Measurements from ENCODE around the gene PEAK3.

The PEAK3 gene

DNA sequence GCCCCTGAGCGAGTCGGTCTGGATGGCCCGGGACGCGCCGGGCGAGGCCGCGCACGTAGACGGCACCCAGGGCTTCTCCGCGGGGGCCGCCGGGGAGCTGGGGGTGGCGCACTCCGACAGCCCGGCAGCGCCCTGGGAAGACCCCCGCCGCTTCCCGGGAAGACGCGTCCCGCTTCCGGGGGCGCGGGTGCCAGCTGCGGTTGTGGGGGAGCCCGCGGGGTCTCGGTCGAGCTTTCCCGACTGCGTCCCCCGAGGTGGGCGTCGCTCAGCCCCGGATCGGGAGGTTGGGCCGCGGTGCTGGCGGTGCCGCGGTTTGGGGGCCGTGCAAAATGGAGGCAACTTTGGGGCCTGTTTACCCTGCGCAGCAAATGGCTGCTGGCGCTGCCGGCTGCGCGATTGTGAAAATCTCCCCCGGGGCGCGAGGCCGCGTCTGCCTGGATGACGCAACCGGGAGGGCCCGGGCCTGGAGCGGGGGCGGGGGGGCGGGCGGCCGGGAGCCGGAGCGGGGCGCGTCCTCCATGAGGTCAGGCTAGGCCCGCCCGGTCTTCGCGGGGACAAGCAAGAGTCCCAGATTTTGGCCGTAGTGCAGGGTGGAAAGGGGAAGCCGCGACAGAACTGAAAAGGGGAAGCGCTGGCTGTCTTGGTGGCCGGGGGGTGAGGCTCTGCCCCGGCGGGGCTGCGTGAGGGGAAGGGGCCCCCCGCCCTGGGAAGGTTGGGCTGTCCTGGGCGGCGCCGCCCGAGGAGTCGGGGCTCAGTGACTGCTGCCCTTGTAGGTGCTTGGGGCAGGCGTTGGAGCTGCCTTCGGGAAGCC, 11.3 kb downstream of the PEAK3 start:
- DNase-seq (ENCODE audit: low read depth in 3 of 3) = peak in 2 of 3 experiments; percentile 61 to 63

DNA sequence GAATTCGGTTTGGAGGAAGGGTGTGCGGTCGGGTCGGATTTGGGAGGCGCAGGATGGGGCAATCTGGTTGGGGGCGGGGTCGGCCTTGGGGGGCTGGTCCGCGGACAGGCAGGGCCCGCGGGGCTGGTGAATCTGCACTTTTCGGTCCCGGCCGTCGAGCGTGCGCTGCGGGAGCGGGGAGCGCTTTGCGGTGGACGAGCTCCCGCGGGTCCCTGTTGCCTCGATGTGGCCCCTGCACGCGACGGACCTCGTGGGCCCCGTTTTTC, 11.9 kb downstream of the PEAK3 start:
- DNase-seq (ENCODE audit: low read depth in 3 of 3) = no peak

DNA sequence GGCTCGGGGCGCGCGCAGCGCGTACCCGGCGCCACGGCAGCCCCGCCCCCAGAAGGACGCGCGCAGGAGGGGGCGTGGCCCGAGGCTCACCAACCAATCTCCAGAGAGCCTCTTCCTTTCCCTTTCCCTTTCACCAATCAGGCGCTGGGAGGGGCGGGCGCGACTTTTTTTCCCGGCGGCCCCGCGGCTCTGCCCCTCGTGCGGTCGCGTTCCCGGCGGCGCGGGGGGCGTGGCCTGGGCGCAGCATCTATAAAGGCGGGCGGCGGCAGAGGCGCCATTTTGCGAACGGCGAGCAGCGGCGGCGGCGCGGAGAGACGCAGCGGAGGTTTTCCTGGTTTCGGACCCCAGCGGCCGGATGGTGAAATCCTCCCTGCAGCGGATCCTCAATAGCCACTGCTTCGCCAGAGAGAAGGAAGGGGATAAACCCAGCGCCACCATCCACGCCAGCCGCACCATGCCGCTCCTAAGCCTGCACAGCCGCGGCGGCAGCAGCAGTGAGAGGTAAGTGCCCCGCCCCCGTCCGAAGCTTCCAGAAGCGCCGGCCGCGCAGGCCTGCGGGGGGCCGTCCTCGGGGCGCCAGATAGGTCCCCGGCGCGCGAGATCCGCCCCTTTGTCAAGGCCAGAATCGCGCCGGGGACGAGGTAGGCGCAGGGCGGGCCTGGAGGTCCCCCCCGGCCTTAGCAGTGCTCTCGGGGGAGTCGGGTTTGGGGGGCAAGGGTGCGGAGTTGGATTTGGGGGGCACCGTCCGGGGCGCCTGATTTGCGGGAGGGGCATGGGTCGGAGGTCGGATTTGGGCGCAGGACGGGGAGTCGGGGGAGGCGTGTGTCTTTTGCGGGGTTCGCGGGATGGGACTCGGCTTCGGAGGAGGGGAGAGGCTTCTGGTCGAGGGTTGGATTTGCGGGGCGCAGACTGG, 12.5 kb downstream of the PEAK3 start:
- peak; percentile 98 to 99 (median 98) for DNase-seq (ENCODE audit: low read depth in 3 of 3)

DNA sequence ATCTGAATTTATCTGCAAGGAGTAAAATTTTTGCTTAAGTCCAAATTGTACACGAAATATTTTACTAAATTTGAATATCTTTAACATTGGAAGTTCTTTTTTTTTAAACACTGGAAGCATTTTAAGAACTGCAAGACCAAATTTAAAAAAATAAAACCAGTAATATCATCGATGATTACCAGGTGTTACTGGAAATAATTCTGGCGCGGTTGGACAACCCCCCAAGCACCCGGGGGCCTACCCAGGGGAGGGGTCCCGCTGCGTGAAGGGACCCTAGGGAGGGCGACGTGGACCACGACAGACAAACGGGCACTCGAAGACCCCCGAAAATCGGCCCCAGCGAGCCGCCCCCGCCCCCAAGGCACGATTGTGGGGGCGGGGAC, 13.1 kb downstream of the PEAK3 start:
- no peak for DNase-seq (ENCODE audit: low read depth in 3 of 3)

DNA sequence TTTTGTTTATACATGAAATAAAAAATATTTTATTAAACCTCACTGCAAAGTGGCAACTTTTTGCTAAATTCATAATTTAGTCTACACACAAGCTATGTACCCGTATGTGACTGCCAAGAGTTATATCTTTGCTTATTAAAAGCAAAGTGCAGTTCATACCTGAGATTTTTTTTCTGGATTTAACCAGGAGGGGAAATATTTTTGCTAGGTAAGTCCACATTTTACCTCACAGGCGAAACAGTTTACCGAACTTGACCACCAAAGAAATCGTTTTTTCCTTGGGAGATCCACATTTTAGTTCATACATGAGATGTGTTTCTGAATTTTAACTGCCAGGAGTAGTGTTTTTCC, 13.5 kb downstream of the PEAK3 start:
- DNase-seq (ENCODE audit: low read depth in 3 of 3) = no peak

DNA sequence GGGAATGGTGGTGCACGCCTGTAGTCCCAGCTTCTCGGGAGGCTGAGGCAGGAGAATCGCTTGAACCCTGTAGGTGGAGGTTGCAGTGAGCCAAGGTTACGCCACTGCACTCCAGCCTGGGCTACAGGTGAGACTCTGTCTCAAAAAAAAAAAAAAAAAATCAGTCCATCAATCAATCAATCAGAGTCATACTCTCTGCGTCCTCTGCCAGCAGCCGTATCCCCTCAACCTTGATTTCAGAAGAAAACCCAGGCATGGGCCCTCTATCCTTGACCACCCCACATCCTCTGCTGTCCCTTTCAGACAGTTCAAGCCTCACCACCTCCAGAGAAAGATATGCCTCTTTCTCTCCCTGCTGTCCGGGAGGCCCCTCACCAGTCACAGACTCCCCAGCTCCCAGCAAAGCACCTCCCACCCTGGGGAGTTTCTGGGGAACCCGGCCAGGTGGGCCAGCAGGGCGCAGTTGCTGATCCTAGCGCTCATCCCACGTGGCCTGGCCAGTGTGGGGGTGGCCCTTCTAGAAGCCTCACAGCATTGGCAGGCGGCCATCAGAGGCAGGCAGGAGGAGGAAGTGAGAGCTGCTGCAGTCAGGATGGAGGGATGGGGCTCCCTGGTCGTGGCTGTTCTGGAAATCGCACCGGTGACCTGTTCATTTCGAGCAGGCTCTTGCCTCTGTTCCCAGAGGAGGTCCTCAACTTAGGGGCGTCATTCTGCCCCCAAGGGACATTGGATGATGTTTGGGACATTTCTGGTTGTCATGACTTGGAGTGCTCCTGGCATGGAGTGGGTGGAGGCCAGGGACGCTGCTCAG, 15.6 kb downstream of the PEAK3 start:
- no peak for DNase-seq (ENCODE audit: low read depth in 3 of 3)

DNA sequence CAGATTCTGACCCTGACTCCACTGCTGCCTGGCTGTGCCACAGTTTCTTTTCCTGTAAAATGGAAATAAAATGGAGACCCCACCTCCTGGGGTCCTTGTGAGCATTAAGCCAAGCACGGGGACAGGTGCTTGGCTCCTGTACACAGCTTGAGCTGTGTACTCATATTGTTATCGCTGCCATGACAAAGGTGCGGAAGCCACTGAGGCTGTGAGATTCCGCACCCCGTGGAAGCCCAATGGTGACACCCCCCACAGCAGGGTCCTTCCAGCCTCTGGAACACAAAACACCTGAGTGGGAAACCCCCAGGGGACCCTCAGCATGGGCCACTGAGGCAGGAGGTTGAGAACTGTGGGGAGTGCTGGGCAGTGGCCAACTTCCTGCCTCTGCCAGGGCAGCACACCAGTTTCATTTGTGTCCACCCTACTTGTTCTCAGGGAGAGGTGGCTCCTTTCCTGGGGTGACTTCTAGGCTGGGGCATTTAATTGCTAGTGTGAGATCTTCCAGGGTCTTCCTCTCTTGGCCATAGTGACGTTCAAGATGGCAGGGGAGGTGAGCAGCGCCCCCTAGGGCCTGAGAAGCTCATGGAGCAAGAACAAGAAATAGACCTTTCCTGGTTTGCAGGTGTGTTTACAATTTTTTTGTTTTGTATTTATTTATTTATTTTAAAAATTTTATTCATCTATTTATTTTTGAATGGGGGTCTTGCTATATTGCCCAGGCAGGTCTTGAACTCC, 20.4 kb downstream of the PEAK3 start:
- no peak for DNase-seq (ENCODE audit: low read depth in 3 of 3)

DNA sequence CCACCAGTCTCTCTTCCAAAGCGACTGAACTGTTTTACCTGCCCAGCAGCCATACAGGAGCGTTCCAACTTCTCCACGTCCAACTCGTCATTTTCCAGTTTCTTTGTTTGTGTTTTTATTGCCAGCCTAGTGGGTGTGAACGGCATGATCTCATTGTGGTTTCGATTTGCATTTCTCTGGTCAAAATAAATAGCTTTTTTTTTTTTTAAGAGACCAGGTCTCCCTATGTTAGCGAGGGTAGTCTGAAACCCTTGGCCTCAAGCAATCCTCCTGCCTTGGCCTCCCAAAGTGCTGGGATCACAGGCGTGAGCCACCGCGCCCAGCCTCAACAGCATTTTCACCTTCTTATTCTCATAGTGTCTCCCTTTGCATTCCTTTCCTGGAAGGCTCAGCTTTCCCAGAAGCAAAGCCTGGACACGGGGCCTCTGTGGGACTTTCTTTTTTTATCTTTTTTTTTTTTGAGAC, 21.6 kb downstream of the PEAK3 start:
- DNase-seq (ENCODE audit: low read depth in 3 of 3) = no peak

DNA sequence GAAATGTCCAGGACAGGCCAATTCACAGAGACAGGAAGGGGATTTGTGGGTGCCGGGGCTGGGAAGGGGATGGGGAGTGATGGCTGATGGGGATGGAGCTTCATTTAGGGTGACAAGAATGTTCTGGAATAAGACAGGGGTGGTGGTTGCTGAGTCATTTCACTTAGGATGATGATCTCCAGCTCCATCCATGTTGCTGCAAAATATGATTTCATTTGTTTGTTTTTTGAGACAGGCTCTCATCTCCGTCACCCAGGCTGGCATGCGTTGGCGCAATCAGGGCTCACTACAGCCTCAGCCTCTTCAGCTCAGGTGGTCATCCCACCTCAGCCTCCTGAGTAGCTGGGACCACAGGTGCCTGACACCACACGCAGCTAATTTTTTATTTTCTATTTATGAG, 22.6 kb downstream of the PEAK3 start:
- no peak for DNase-seq (ENCODE audit: low read depth in 3 of 3)

DNA sequence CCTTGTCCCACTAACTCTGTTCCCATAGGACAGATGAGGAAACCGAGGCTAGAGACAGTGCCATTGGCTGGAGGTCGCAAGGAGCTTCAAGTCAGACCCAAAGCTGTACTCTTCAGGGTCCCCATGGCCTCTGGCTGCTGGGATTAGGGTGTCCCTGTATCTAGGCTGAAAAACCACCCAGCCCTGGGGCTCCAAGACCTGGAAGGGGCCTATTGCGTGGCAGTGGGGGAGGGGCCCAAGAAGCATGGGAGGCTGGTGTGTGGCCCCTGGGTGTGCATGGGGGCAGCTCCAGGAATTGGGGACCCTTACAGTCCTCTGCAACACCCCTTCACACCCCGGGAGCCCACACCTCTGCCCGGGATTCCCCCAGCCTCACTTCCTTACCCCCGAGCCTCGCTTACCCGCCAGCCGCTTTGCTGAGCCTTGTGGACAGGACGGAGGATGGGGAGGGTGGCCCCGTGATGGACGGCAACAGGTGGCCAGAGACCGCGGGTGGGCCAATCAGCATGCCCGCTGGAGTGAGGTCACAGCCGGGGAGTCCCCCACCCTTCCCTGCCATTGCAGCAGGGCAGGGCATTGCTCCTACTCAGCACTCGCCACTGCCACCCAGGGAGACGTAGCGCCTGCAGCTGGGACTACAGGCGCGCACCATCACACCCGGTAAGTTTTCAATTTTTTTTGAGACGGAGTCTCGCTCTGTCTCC, 25.8 kb downstream of the PEAK3 start, which contains the start of gene JSRP1:
TSS of gene JSRP1 (minus strand) at position 436 of the 704 bp plus-strand sequence. CDS start 1,103 bp downstream, outside the sequence.
- DNase-seq (ENCODE audit: low read depth in 3 of 3) = no peak

DNA sequence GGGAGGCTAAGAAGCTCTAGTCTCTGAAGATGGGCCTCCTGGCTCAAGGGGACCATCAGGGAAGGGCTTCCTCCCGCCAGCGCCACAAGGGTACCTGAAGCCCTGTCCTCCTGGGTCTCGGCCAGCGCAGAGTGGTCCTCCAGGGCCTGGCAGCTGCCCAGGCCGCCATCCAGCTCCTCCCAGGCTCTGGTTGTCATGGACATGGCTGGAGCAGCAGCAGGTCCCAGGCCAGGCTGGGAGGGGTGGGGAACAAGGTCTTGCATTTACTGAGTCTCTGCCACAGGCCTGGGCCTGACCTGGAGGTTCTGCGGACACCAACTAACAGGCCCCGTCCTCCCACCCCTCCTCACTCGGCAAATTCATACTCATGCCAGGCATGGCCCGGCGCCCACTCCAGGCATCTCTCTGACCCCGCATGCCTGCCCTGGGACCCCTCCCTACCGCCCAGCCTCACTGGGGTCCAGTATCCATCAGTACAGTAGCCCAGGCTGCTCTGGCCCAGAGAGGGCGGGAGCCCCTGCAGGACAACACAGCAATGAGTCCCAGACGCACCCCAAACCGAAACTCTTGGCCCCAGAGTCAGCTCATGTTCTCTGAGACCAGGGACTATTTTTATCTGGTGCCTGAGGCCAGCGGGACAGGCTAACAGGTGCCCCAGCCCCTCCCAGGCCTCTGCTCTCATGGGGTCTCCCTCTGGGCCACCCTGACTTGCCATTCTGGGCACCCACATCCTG, 26.7 kb downstream of the PEAK3 start:
- no peak for DNase-seq (ENCODE audit: low read depth in 3 of 3)

DNA sequence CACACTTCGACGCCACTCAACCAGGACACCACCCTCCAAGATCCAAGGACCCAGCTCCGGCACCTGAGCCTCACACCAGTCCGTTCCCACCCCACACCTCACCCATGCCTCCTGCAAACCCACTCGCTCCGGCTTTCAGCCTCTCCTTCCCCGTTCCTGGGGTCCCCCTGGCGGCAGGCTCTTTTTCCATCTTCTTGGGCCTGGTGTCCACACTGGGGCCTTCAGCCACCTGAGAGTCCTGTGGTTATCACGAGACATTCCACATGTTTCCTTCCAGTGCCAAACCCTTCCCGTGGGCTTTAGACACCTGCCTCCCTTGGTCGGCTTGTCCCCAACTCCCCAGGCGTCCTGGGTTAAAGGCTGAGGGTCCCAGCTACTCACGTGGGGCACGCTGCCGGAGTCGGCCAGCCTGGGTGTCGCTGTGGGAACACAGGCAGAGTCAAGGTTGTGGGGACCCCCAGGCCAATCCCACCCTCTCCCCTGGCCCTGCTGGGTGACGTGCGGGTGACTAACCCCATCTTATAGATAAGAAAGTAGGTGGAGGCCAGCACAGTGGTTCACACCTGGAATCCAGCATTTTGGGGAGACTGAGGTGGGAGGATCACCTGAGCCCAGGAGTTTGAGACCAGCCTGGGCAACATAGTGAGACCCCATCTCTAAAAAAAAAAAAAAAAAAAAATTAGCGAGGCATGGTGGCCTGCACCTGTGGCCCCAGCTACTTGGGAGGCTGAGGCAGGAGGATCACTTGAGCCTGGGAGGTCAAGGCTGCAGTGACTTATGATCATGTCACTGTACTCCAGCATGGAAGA, 27.7 kb downstream of the PEAK3 start:
- no peak for DNase-seq (ENCODE audit: low read depth in 3 of 3)

DNA sequence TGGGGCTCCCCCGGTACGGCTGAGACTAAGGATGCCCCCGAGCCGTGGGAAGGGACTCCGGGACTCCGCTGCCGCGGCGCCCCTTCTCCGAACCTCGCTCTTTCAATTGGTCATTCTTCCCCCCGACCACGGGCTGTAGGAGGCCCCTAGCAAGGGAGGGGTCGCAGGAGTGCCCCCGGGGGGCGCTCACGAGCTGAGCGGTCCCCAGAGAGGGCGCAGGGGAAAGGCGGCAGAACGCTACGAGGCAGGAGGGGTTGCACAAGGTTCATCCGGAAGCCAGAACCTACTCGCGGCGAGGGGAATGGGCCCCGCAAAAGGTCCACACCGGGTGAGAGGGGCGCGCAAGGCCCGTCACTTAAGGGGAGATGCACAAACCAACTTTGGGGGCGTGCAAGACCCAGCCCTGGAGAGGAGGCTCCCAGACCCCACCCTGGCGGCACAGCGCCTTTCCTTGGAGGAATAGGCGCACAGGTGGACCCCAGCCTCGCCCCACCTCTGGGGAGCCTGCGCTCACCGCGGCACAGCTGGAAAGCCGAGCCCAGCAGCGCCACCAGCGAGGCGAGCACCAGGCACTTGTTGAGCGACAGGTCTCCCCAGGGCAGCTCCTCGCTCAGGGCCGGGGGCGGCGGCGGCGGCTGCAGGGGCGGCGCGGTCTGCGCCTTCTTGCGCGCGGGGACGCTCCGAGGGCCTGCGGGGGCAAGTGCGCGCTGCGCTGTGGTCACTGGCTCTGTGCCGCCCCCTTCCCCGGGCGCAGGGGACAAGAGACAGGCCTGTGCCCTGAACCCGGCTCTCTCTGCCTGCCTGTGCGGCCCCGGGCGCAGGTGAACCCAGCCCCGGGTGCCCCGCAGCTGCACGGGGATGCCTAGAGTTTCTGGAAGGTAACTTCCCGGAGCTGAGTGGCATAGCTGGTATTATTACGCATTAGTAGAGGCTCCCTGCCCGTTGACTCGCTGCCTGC, 28.6 kb downstream of the PEAK3 start:
- DNase-seq (ENCODE audit: low read depth in 3 of 3) = no peak

DNA sequence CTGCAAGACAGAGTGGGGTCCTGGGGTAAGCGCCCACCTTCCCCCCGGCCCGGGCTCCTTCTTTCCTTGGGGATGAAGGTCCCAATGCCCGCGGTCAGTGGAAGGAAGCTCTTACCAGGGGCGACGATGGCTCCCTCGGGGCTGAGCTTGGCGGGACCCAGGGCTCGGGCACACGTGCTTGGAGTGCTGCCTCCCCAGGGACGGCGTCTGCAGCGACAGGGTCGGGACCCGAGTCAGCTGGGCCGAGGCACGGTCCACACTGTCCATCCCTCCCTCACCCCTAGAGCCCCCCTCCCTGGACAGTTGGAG, 29.2 kb downstream of the PEAK3 start:
- DNase-seq (ENCODE audit: low read depth in 3 of 3) = no peak

DNA sequence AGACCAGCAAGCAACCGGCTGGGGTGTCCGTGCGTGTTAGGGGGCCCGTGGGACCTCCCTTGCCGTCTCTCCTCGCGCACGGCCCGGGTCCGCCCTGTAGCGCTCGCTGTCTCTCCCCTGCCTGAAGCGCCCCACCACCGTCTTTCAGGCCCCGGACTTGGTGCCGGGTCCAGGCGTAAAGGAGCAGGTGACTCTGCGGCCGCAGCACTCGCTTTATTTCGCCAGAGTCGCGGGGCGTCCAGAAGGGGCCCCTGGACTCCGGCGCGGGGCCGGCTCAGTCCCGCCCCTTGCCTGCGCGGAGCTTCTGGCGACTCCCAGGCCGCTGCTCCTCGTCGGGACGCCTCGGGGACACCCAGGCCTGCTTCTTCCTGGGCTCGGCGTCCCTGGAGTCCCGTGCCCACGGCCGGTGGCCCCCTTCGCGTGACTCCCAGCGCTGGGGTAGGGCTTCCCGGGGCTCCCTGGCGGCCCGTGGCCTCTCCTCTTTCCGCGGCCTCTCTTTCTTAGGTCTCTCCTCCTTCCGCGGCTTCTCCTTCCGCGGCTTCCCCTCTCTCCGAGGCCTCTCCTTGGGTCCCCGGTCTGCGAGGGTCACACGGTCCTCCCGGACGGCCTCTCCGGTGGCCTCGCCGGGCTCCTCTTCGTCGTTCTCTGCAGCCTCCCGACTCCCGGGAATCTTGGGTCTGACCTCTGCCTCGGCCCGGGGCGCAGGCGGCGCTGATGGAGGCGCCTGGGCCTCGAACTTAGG, 29.7 kb downstream of the PEAK3 start:
- no peak for DNase-seq (ENCODE audit: low read depth in 3 of 3)

DNA sequence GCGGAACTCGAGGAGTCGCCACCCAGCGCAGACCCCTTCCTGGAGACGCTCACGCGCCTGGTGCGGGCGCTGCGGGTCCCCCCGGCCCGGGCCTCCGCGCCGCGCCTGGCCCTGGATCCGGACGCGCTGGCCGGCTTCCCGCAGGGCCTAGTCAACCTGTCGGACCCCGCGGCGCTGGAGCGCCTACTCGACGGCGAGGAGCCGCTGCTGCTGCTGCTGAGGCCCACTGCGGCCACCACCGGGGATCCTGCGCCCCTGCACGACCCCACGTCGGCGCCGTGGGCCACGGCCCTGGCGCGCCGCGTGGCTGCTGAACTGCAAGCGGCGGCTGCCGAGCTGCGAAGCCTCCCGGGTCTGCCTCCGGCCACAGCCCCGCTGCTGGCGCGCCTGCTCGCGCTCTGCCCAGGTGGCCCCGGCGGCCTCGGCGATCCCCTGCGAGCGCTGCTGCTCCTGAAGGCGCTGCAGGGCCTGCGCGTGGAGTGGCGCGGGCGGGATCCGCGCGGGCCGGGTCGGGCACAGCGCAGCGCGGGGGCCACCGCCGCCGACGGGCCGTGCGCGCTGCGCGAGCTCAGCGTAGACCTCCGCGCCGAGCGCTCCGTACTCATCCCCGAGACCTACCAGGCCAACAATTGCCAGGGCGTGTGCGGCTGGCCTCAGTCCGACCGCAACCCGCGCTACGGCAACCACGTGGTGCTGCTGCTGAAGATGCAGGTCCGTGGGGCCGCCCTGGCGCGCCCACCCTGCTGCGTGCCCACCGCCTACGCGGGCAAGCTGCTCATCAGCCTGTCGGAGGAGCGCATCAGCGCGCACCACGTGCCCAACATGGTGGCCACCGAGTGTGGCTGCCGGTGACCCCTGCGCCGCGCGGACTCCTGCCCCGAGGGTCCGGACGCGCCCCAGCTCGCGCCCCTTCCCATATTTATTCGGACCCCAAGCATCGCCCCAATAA, 30.6 kb downstream of the PEAK3 start:
- DNase-seq (ENCODE audit: low read depth in 3 of 3) = no peak

DNA sequence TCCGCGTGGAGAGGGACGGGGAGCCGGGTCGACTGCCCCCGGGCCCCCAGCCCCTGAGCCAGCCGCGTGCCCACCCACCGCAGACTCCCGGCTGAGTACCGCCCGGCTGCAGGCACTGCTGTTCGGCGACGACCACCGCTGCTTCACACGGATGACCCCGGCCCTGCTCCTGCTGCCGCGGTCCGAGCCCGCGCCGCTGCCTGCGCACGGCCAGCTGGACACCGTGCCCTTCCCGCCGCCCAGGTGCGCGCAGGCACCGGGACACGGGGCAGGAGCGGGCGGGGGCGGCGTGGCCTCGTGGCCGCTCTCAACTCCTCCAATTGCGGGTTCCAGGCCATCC, 31.2 kb downstream of the PEAK3 start:
- no peak for DNase-seq (ENCODE audit: low read depth in 3 of 3)

Measured in stimulated activated CD4-positive, alpha-beta T cell treated with anti-CD3 and anti-CD28 coated beads, TNF-alpha, amount 100 ng/mL, for 4 hours (primary cell).